Ectodermal cell (in vitro differentiated cells): ENCODE measurements around the gene ATL2.
"Not testable (repeated sequence)": the region's sequence is repeated elsewhere in the genome, so short reads cannot be mapped to it uniquely, and the experiment has no call there.

Source experiments
- H3K27ac ChIP-seq: 2 replicates; pipeline ENCODE4 v1.7.0; 2013; ENCODE audit warnings: mild to moderate bottlenecking, low read depth, low read length; ENCODE audit not compliant: insufficient read depth, poor library complexity, severe bottlenecking
- H3K27me3 ChIP-seq: 2 replicates; pipeline ENCODE4 v1.7.0; 2013; ENCODE audit warnings: mild to moderate bottlenecking, low read length; ENCODE audit not compliant: insufficient read depth, control insufficient read depth, poor library complexity, severe bottlenecking
- H3K36me3 ChIP-seq: one replicate; pipeline ENCODE4 v1.7.0; 2013; ENCODE audit warnings: low read length; ENCODE audit not compliant: control insufficient read depth, insufficient read depth
- H3K4me1 ChIP-seq: one replicate; pipeline ENCODE4 v1.7.0; 2013; ENCODE audit warnings: low read length; ENCODE audit not compliant: control insufficient read depth, insufficient read depth
- H3K4me3 ChIP-seq: 2 replicates; pipeline ENCODE4 v1.7.0; 2013; ENCODE audit warnings: low read depth, low read length, control low read depth; ENCODE audit not compliant: insufficient read depth
- H3K9me3 ChIP-seq: 2 replicates; pipeline ENCODE4 v1.7.0; 2013; ENCODE audit warnings: mild to moderate bottlenecking, low read length, moderate library complexity; ENCODE audit not compliant: control insufficient read depth
- WGBS, 2 experiments: methylation state at CpG; one replicate each; pipeline ENCODE4 v1.1.7; 2013; ENCODE audit warnings: missing lambda C conversion rate in 2 of 2; 5-methylcytosine and 5-hydroxymethylcytosine counted together

The ATL2 gene

GRCh38 chr2:38263293-38263692 is 113.8 kb downstream of the ATL2 start:
- no peak overlapping the region for H3K27ac ChIP-seq
- no peaks in the 10 kb centered on the region for H3K36me3 ChIP-seq
- H3K4me3 ChIP-seq, result no peak overlapping the region
- 82 to 94% methylated on average over 5 to 6 of the region's 6 CpGs for WGBS, 2 experiments
- H3K9me3 ChIP-seq, result no peaks in the 10 kb centered on the region
- H3K27me3 ChIP-seq, result no peaks in the 10 kb centered on the region
- H3K4me1 ChIP-seq, result peaks cover 4% of the 10 kb centered on the region

GRCh38 chr2:38262069-38262871 is 114.8 kb downstream of the ATL2 start:
- WGBS, 2 experiments, result 80% methylated on average over 13 to 14 of the region's 14 CpGs
- H3K4me3 ChIP-seq, result no peak overlapping the region
- H3K36me3 ChIP-seq, result no peaks in the 10 kb centered on the region
- H3K27me3 ChIP-seq, result no peaks in the 10 kb centered on the region
- H3K4me1 ChIP-seq, result peaks cover 4% of the 10 kb centered on the region
- no peaks in the 10 kb centered on the region for H3K9me3 ChIP-seq
- no peak overlapping the region for H3K27ac ChIP-seq

GRCh38 chr2:38261569-38262068 is 115.5 kb downstream of the ATL2 start:
- Histone ChIP-seq H3K9me3 (no peaks in the 10 kb centered on the region), H3K4me1 (peaks cover 4% of the 10 kb centered on the region), H3K27me3 (no peaks in the 10 kb centered on the region), H3K27ac (no peak overlapping the region), H3K4me3 (no peak overlapping the region), H3K36me3 (no peaks in the 10 kb centered on the region)
- 94% methylated on average over 10 of the region's 10 CpGs for WGBS, 2 experiments

- Histone ChIP-seq H3K4me3 (no peak overlapping the region), H3K27me3 (no peaks in the 10 kb centered on the region), H3K4me1 (peaks cover 4% of the 10 kb centered on the region), H3K36me3 (no peaks in the 10 kb centered on the region), H3K9me3 (no peaks in the 10 kb centered on the region), H3K27ac (no peak overlapping the region)
- 83 to 88% methylated on average over 2 of the region's 2 CpGs for WGBS, 2 experiments
Measured at GRCh38 chr2:38260972-38261371, 116.1 kb downstream of the ATL2 start.

- H3K36me3 ChIP-seq, result no peaks in the 10 kb centered on the region
- WGBS, 2 experiments, result 90 to 91% methylated on average over 11 of the region's 11 CpGs
Measured at GRCh38 chr2:38260469-38260868, 116.6 kb downstream of the ATL2 start.

GRCh38 chr2:38259311-38259710 is 117.8 kb downstream of the ATL2 start:
- Histone ChIP-seq H3K27me3 (no peaks in the 10 kb centered on the region), H3K4me3 (no peak overlapping the region), H3K36me3 (no peaks in the 10 kb centered on the region), H3K4me1 (peaks cover 4% of the 10 kb centered on the region), H3K27ac (no peak overlapping the region), H3K9me3 (no peaks in the 10 kb centered on the region)
- 92 to 93% methylated on average over 2 of the region's 2 CpGs for WGBS, 2 experiments

More at GRCh38 chr2:38260469-38260868, 116.6 kb downstream of the ATL2 start:
- Histone ChIP-seq H3K9me3 (no peaks in the 10 kb centered on the region), H3K4me3 (no peak overlapping the region), H3K27me3 (no peaks in the 10 kb centered on the region), H3K27ac (no peak overlapping the region), H3K4me1 (peaks cover 4% of the 10 kb centered on the region)

- H3K27me3 ChIP-seq, H3K9me3 ChIP-seq, H3K4me3 ChIP-seq, H3K36me3 ChIP-seq, H3K4me1 ChIP-seq, H3K27ac ChIP-seq: not testable (repeated sequence)
- 87 to 93% methylated on average over 5 to 6 of the region's 6 CpGs for WGBS, 2 experiments
Measured at GRCh38 chr2:38257680-38258079, 119.4 kb downstream of the ATL2 start.

GRCh38 chr2:38256610-38257009 is 120.5 kb downstream of the ATL2 start:
- Histone ChIP-seq H3K9me3 (no peaks in the 10 kb centered on the region), H3K4me3 (no peak overlapping the region), H3K4me1 (no peaks in the 10 kb centered on the region), H3K36me3 (no peaks in the 10 kb centered on the region), H3K27ac (no peak overlapping the region), H3K27me3 (no peaks in the 10 kb centered on the region)
- 100% methylated on average over 1 of the region's 1 CpG; no CpG with 5 or more reads in 1 of the 2 experiments for WGBS, 2 experiments

GRCh38 chr2:38255211-38255610 is 121.9 kb downstream of the ATL2 start:
- Histone ChIP-seq H3K27me3 (no peaks in the 10 kb centered on the region), H3K27ac (no peak overlapping the region), H3K4me3 (no peak overlapping the region), H3K4me1 (no peaks in the 10 kb centered on the region), H3K36me3 (no peaks in the 10 kb centered on the region), H3K9me3 (no peaks in the 10 kb centered on the region)
- 97 to 100% methylated on average over 3 of the region's 3 CpGs for WGBS, 2 experiments

GRCh38 chr2:38254796-38255195 is 122.3 kb downstream of the ATL2 start:
- Histone ChIP-seq H3K27ac (no peak overlapping the region), H3K4me1 (no peaks in the 10 kb centered on the region), H3K9me3 (no peaks in the 10 kb centered on the region), H3K27me3 (no peaks in the 10 kb centered on the region), H3K4me3 (no peak overlapping the region), H3K36me3 (no peaks in the 10 kb centered on the region)
- WGBS, 2 experiments, result 87 to 92% methylated on average over 5 of the region's 5 CpGs
